ENCODE measurements around the gene LAMA3.

Gene LAMA3

DNA sequence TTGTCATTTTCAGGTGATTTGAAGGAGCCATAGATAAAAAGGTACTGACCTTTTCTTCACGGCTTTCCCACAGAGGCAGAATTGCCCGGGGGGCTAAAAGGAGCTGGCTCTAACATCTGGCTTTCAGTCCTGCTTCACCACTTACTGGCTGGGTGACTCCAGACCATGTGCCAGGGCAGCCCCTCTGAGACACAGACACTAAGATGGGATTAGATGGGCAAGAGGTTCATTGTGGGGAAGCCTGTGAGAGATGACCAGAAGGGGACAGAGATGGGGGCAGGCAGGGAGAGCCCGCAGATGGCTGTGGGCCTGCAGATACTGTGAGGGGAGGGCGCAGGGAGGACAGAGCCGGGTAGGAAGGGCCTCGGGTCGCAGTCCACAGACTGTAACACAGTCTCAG is 250.6 kb downstream of the LAMA3 start:
- no peak for DNase-seq (ENCODE audit: low read depth)

DNA sequence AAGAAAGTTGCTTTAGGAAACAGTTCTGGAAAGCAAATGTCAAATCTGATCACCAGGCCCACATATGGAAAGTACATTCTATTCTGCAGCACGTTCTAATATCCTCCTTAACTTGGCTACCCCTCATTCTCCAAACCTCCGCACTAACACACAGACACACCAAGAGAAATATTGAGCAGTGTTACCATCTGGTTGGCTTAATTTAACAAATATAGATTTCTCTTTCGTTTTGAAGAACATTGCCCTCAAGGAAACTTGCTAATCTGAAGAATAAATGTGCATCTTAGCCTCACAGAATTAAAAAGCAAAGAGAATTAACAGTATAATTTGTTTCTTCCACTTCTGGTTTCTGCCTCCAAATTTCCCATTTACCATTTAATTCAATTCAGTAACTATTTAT is 252.5 kb downstream of the LAMA3 start:
- DNase-seq (ENCODE audit: low read depth) = no peak

DNA sequence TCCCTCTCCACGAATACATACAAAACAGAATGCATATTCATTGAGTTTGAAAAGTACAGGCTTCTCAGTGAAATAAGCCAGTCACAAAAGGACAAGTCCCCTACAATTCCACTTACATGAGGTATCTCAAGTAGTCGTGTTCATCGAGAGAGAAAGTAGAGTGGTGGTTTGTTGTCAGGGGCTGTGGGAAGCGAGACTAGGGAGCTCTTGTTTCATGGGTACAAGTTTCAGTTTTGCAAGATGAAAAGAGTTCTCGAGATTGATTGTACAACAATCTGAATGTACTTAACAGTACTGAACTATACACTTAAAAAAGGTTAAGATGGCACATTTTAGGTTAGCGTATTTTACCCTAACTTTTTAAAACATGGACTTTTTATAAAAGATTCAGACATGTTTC is 253.9 kb downstream of the LAMA3 start:
- no peak for DNase-seq (ENCODE audit: low read depth)

DNA sequence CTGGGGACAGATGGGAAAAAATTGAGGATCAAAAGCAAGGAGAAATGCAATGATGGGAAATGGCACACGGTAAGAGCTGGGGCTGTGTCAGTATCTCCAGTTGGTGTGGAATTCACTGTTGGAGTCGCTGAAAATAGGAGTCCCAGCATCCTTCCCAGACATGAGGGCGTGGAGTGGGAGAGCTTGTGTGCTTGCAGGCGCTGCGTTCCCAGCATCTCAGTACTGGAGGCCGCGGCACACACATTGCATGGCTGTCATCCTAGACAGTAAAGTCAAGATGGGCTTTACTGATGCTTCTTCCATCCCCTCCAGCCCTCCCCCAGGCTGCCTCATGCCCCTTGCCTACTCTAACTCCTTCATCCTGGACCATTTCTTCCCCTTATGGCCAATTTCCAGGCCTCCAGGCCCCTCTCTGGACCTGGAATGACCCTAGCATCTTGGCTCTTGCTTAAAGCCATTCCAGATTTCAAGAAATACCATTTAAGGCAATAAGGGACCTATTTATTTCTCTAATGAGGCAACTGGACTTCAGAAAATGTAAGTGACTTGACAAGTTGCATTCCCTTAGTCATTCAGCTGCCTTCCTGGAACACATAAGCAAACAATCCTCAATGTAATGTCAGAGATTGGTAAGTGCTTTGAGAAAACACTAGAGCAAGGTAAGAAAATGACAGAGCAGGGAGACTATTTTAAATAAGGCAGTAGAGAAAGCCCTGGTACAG is 254.8 kb downstream of the LAMA3 start:
- DNase-seq (ENCODE audit: low read depth) = no peak

DNA sequence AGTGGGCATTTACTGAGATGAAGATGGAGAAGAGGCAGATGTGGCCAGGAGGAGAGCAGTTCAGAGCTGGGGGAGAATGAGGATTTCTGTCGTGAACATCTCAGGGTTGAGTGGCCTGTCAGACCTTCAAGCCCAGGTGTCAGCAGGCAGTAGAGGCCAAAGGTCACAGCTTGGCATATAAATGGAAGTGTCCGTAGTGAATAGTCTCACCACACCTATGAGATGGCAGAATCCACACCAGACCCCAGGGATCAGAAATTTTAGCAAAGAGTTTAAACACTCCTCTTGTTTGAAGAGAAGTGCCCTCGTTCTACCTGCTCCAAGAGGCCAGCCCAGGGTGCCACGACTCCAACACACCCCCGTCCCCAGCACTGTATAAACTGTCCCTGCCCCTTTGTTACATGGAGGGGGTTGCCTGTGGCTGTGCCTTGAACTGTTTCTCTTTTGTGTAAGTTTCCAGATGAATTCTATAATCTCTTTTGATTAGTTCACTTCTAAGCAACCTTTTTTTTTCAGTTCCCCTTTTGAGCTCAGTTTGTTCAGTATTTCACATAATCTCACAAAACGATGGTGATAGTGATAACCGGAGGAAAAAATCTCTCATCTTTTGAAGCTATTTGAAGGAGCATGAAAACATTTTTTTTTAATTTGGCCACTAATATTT is 256.3 kb downstream of the LAMA3 start:
- no peak for DNase-seq (ENCODE audit: low read depth)

DNA sequence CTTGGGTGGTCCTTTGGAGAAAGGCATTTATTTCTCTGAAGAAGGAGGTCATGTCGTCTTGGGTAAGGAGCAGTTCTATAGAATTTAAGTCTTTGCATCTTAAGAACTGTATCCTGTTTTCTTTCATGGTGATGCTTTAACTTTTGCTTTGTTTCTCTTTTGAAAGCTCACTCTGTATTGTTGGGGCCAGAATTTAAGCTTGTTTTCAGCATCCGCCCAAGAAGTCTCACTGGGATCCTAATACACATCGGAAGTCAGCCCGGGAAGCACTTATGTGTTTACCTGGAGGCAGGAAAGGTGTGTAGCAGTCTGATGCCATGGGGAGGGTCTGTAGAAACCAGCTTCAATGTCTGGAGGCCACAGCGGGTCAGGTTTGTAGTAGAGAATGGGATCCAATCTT is 260.6 kb downstream of the LAMA3 start:
- no peak for DNase-seq (ENCODE audit: low read depth)

DNA sequence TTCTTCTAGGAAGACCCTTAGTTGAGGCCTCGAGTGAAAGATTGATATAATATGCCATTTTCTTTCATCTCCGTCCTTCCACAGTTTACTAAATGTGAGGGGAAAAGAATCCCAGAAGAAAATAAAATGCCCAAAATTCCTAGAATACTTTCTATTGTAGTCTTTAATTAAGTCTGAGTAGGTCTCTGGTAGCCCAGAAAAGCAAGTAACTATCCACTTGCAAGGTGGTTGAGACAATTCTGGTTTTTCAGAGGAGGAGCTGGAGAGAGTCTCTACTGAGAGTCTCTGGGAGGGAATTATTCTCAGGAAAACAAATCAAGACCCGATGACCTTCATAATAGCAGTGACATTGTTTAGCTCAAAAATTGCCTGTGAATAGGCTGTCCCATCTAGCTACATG is 261.4 kb downstream of the LAMA3 start:
- no peak for DNase-seq (ENCODE audit: low read depth)

DNA sequence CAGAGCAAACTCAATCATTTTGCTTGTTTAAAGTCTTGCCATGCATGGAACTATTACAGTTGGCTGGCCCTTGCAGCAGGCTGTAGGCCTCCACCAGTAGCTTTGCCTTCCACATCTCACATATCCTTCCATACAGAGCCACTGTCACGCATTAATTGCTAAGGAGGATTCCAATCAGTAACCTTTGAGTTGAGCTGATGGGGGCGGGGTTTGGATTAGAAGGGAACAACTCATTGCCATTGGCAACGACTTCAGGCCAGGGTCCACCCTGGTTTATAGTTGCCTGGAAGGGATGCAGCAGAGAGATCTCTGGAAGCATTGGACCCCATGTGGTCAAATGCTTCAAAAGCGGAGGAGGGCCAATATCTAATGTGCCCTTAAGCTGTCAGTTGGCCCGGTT is 262.0 kb downstream of the LAMA3 start:
- no peak for DNase-seq (ENCODE audit: low read depth)

DNA sequence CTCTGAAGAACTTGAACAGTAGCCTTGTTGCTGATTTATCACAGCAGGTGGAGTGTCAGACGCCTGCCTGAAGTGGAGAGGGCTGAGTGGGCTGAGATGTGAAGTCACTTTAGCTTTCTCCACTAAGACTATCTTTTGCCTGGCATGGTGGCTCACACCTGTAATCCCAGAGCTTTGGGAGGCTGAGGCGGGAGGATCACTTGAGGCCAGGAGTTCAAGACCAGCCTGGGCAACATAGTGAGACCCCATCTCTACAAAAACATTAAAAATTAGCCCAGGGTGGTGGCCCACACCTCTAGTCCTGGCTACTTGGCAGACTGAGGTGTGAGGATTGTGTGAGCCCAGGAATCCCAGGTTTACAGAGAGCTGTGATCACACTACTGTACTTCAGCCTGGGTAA is 264.7 kb downstream of the LAMA3 start:
- no peak for DNase-seq (ENCODE audit: low read depth)

DNA sequence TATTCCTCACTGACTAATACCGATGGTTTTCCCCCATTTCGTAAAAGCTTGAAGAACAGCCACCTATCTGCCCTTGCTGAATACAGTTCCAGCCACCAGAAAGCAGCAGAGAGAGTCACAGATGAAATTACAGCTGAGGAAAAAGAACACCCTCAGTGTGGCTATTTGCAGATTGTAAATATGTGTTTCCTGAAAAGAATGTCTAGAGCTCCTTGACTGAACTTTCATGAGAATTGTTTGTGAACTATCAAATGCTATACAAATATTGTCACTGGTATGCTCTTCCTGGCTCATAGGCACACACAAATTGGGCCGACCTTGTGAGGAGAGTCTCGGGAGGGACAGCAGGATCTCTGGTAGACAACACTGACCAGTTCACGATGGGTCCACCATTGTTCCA is 267.2 kb downstream of the LAMA3 start:
- DNase-seq (ENCODE audit: low read depth) = no peak

DNA sequence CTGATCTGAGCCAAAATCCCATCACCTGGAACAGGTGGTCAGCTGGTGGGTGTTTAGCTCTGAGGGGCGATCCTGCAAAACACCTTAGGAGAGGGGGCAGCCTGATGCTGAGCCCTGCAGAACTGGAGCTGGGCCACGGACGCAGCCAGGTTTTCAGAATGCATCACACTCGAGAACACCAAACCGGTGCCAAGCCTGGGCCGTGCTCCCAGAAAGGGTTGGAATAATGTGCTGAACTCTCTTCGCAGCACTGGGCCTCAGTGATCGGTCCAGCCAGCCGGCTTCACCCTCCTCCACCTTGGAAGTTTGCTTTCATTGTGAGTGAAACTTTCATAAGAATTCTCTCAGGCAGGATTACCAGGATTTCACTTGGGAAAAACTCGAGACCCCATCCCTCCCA is 268.8 kb downstream of the LAMA3 start:
- DNase-seq (ENCODE audit: low read depth) = no peak

DNA sequence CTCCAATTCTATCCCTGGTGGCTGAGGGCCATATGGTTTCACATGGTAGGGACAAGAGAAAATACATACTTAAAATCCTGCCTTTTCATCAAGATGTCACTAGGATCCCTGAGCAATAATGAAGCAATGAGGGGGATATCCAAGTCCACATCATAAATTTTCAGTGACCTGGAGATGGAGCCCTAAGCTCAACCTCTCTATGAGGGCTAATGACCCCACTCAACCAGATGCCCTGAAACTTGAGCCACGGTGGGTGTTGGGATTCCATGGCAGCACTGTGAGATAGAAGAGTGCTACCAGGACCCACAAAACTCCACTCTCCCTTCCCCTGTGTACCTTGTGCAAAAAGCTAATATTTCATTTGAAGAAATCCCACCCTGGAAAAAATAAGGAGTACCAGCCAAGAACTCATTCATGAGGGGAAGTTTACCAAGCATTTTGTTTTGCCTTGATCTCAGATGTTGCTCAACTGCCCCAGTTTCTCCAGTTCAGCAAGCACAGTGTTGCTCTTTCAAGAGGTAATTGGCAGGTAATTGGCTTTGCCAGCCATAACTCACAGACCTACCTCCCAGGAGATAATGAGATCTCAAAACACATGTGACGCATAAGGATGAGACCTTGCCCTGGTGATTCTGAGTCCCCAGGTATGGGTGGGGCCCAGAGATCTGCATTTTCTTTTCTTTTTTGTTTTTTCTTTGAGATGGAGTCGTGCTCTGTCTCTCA is 274.4 kb downstream of the LAMA3 start:
- no peak for DNase-seq (ENCODE audit: low read depth)

DNA sequence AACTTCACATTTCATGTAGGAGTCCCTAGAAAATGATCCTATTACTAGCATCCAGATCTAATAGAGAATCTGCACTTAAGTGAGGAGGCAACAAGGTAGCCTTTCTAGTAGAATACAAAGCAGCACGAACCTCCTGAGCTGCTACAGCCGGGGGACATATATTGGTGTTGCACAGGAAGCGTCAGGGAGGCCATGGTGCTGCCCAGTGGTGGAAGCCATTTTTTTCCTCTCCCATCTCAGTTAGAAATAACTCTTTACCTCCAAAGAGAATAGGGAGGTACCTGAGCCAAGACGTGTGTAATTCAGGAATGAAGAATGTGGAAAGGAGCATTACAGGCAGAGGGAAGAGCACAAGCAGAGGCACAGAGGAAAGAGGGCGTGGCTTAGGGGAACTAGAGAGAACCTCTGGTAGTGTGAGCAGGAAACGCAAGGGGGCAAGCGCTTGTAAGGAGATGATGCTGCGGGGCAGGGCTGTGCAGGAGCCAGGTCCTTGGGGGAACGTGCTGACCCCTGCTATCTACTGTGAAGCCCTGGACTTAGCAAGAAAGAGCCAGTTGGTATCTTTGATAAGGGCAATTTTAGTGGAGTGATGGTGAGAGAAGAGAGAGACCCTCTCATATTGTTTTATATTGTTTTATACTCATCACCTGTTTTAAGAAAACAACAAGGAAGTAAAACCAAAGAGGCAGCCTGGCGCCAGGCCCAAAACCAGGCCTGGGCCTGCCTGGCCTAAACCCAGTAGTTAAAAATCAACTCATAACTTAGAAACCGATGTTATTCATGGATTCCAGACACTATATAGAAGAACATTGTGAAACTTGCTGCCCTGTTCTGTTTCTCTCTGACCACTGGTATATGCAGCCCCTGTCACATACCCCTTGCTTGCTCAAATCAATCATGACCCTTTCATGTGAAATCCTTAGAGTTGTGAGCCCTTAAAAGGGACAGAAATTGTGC is 275.3 kb downstream of the LAMA3 start:
- DNase-seq (ENCODE audit: low read depth) = peak; percentile 32

DNA sequence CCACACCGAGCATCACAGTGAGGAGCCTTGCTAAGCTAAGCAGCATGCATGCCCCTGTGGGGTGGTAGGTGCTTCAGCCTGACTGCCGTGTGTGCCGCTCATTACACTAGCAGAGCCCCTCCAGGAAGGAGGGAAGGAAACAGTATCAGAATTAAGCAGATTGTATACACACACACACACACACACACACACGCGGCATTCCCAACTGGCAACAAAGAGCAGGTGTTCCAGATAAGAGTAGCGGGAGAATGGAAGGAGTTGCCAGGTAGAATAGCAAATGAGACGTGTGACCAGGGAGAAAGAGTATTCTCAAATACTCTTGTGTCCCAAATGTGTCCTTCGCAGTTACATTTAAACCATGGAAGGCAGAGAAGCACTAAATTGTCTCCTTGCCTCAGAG is 277.7 kb downstream of the LAMA3 start:
- DNase-seq (ENCODE audit: low read depth) = no peak

DNA sequence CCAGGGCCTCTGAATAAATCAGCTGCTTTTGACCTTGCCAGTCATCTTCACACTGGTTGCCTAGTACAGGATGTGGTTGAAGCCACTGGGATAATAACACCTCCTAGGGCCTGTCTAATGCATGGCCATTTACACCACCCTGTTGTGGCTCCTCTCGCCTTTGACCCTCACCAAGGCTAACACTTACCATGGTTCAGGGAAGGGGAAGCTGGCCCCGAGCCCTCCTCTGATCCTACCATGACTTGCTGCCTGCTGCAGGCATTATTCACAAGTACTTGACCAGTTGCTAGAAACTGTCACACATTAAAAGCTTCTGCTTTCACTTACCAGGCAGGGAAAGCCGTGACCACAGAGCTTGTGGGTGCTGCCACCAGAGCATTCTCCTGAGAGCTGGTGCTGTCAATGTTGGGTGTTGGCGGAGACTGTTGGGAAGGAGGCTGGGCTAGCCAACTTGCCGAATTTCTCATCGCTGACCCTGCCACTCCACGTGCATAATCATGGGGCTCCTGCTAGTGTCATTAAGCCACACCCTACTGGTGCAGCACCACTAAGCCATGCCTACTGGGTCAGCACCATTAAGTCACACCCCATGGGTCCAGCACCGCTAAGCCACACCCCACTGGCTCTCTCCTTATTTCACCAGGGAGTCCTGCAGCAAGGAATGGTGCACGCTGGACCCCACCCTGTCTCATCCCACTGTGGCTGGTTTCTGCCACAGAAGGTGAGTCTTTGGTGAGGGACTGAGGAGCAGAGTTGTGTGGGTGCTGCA is 278.3 kb downstream of the LAMA3 start:
- DNase-seq (ENCODE audit: low read depth) = no peak

DNA sequence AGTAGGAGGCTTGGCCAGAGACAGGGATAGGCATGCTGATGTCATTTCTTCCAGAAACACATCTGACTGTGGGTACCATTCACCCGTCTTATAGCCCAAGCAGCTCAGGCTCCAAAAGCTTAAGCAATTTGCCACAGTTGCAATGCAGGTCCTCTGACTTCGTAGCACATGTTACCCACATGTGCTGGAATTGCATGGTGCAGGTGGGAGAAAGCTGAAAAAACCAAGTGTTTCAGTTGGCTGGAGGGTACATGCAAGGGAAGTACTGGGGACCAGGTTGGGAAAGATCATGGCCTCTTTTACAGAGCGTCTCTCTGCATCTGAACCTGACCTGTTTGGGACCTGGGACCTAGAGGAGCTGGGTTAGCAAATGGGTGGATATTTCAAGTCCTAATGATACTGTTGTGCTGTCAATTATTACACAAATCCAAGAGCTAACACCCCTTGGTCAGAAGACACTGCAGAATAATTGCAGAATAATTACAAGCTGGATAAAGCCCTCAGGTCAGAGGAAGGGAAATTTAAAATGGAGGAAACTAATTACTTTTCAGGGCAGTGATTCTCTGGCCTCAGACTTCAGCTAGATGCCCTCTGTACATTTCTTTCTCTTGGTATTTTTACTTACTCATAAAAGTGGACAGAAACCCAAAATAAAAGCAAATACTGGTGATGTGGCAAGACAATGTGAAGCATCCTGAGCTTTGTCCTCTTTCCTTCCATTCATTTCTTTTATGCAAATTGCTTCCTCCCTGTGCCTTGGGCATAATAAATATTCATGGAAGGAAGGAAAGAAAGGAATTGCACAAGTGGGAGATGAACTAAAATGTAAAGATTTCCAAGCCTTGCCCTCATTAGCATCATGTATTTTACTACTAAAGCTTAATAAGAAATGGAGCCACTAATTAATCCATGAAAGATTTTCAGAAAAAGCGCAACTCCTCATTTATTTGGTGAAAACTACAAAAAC is 279.7 kb downstream of the LAMA3 start:
- DNase-seq (ENCODE audit: low read depth) = no peak

DNA sequence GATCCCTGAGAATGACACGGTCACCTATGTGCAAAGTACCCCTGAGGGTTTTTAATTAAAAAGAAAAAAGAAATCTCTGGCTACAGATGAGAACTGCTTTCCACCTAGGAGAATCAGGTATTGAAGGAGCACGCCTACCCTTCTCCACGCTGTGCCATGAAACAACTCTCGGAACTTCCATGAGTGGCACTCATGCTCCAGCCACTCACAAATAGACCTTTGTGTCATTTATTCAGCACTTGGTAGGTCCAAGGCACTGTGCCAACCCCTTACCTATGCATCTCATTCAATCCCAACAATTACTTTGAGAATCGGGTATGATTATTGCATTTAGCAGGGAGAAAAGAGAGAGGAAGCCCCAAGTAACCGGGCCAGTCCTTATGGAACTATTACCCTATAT is 280.4 kb downstream of the LAMA3 start:
- no peak for DNase-seq (ENCODE audit: low read depth)

DNA sequence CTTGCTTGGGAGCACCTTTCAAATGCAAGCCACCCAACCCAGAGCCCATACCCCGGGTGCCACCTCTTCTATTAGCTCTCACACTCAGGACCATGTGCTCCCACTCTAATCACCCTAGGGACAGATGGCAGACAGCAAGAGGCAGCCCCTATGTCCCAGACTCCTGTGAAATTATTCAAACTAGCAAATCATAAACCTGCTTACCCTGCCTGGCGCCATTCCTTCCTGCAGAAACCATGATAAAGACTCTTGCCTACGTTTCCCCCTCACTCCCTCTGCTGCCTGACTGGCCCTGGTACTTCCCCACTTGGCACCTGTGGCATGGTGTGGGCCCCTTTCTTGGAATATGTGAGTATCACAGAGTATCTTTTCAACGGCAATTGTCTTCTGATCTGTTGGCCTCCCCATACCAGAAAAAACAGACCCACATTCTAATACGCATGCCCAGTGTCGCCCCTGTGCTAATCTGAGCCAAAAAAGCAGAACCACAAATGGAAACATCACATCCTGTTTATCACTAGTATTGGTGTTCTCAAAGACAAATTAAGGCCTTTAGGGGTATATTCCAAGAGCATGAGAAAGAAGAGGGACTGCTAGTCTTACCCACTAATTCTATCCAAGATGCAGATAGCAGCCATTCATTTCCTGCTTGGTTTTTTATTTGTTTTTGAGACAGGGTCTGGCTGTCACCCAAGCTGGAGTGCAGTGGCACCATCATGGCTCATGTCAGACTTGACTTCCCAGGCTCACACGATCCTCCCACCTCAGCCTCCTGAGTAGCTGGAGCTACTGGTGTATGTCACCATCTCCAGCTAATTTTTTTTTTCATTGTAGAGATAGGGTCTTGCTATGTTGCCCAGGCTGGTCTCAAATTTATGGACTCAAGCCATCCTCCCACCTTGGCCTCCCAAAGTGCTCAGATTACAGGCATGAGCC is 281.2 kb downstream of the LAMA3 start:
- DNase-seq (ENCODE audit: low read depth) = no peak

DNA sequence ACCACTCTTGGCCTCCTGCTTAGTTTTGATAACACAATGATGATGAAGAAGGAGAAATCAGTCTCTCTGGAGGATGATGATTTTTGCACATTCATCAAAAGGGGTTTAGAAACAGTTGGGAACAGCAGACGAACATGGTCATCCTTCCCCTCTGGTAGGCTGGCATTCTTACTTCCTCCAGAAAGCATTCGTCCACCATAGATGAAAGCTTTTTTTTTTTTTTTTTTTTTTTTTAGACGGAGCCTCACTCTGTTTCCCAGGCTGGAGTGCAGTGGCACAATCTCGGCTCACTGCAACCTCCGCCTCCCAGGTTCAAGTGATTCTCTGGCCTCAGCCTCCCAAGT is 281.8 kb downstream of the LAMA3 start:
- no peak for DNase-seq (ENCODE audit: low read depth)

Data from stimulated activated CD4-positive, alpha-beta T cell treated with anti-CD3 and anti-CD28 coated beads, Interleukin-2, amount 100 ng/mL, for 4 hours (primary cell).